Stimulated activated CD4-positive, alpha-beta T cell treated with anti-CD3 and anti-CD28 coated beads, Interleukin-4, amount 100 ng/mL, for 1 hour (primary cell): Measurements from ENCODE around the gene PLGRKT.
"Not testable (repeated sequence)": the region's sequence is repeated elsewhere in the genome, so short reads cannot be mapped to it uniquely, and the experiment has no call there.

Source experiments
- DNase-seq: peaks from one replicate; pipeline ENCODE4 v3.0.0-alpha.2; 2020

The PLGRKT gene

DNA sequence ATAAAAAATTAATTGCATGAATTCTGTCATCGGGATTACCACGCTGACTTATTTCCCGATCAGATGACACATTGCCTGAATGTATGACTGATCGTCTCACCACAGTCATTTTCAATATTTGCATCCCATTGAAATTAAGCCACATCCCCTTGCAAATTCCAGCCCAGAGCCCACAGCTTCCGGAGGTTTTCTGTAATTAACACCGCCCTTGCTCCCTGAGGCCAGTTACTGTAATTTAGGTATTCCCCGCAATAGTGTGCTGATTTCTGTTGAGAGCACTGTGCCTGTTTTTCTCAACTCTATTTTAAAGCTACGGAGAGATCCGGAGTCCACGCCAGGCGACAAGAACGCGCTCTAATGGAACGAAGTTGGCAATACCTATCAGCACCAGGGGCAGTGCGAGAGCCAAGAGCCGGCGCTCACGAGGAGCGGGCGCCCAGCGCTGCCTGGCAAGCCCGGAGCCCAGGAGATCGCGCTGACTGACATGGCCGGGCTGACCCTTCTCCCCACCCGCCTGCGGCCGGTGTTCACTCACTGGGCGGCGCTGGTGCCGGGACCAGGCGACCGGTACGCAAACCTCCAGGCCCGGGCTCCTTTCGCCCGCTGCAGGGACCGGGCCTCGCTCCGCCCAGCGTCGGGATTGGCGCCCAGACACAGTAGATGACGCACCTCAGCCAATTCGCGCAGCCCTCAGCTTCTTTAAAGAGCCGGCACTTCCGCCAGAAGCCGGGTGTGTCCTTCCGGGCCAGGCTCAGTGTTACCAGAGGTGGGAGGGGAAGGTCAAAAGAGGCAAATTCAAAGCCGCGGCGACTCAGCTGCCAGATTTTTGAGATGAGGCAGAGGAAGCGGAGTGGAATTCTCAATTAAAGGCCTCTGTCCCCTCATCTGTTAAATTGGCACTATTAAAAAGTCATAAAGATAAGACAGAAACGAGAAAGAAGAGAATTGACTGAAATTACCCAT, at the start of gene PLGRKT:
TSS of gene PLGRKT (minus strand) at position 672 of the 963 bp plus-strand sequence. CDS start 5,948 bp downstream, outside the sequence.
- DNase-seq: peak; percentile 86

- no peak for DNase-seq
Observed at GRCh38 chr9:5486988-5487387, 49.3 kb upstream of the PLGRKT start.

- no peak for DNase-seq
Observed at GRCh38 chr9:5485378-5486085, 47.8 kb upstream of the PLGRKT start.

DNA sequence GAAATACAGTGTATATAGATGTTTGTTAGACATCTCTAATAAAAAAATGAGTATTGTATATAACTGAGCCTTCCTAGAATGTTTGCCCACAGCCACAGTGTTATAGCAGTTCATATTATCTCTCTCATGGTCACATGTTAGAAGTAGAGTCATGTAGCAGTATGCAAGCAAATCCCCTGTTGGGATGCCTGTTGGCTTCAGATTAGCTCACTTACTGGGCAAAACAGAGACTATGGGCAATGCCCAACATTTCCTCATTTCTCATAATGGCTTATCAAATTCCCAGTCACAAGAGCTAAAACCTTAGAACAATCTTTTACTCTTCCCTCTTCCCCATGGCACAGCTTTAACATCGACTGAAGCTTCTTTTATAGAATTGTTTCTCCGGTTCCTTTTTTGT, 45.6 kb upstream of the PLGRKT start:
- no peak for DNase-seq

DNA sequence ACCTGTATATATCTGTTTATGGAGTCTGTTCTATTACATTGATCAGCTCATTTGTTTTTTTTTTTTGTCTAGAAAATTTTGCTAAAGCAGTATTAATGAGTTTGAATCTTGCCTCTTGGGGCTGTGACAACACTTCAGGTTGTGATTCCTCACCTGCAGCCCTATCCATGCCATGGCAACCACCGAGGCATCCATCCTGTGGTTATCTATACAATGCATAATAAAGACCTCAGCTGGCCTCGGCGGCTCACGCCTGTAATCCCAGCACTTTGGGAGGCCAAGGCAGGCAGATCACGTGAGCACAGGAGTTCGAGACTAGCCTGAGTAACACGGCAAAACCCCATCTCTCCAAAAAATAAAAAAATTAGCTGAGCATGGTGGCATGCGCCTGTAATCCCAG, 44.5 kb upstream of the PLGRKT start:
- DNase-seq: no peak

GRCh38 chr9:5481322-5482040, 43.8 kb upstream of the PLGRKT start:
- no peak for DNase-seq

DNA sequence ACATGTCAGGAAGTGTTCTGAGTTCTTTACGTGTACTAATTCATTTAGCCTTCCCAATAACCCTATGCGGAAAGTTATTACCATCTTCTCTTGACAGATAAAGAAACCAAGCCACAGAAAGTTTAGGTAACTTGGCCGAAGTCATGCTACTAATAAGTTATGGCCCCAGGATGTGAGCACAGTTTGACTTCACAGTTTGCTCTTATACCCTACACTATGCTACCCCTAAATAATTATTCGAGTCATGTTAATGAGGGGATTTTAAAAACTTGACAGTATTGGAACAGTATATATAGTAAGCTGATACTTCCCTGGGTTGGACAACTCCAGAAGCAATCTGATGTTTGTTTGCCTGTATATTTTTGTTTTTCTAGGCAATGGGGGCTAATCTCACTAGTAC, 43.2 kb upstream of the PLGRKT start:
- no peak for DNase-seq

DNA sequence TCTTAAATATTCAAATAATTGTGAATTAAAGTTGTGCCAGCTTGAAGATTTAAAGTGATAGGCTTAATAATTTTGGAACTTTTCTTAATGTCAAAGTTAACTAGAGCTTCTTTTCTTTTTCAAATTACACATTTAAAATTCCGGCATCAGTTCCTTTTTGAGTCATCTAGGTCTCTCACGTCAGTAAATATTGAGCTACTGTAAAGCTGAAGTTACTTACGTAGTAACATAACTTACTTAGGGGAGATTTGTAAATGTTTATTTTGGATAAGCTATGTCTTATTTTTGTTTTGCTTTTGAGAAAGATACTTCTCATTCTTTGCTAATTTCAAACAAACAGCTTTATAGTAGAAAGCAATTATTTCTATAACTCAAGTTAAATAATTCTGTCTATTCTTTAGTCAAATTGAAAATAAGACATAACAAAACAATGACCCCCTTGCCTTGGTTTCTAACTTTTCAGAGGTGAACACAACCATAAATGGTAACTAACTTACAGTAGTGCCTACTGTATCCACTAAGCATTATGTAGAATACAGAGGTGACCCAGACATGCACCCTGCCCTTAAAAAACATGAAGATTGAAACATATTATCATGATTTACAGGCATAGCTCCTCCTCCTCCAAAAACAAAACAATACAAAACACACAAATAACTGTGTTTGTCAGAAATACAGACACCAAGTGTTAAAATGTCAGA, 42.4 kb upstream of the PLGRKT start:
- DNase-seq: no peak

DNA sequence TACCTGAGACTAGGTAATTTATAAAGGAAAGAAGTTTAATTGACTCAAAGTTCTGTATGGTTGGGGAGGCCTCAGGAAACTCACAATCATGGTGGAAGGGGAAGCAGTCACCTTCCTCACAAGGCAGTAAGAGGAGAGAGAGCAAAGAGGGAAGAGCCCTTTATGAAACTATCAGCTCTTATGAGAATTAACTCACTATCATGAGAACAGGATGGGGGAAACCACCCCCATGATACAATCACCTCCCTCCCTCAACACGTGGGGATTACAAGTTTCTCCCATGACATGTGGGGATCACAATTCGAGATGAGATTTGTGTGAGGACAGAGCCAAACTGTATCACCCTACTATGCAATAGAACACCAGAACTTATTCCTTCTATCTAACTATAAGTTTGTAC, 40.5 kb upstream of the PLGRKT start:
- DNase-seq: no peak

GRCh38 chr9:5475611-5476010, 37.9 kb upstream of the PLGRKT start:
- DNase-seq: not testable (repeated sequence)

- DNase-seq: no peak
Observed at GRCh38 chr9:5470816-5471215, 33.1 kb upstream of the PLGRKT start.

DNA sequence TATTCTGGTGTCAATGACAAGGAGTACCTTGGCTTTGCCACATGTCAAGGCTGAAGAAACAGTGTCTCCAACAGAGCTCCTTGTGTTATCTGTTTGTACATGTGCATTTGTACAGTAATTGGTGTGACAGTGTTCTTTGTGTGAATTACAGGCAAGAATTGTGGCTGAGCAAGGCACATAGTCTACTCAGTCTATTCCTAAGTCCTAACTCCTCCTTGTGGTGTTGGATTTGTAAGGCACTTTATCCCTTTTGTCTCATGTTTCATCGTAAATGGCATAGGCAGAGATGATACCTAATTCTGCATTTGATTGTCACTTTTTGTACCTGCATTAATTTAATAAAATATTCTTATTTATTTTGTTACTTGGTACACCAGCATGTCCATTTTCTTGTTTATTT, 32.4 kb upstream of the PLGRKT start:
- no peak for DNase-seq

GRCh38 chr9:5468850-5469249, 31.1 kb upstream of the PLGRKT start:
- DNase-seq: no peak

DNA sequence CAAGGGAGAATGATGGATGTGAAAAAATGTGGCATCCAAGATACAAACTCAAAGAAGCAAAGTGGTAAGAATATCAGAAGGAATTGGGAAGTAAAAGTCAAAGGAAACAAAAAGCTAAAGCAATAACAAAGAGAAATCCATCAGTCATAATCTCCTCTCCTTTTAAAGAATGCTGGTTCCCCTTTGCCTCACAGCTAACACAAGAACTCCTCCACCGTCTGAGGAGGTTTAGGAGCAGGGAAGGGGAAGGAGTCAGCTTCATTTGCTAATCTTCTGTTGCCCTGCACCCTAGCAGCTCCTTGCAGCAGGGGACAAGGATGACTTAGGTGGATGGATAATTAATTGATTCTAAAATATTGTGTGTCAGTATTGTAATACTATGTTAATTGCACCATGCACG, 29.0 kb upstream of the PLGRKT start:
- DNase-seq: no peak

DNA sequence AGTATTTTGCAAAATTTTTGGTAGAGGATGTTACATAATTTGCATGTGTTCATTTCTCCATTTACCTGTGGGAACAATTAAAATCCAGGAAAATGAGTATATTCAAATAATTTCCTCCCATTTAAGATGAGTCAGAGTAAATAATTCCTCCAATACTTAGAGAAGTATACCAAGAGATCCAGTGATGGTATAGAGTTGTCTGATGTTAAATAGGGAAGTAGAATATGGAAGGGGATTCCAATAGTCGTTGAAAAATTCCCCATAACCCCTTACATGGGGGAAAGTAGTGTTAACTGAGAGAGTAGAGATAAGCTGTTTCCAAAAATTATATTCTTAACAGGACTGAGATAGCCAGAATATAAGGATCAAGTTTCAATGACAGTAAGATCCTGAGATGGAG, 28.3 kb upstream of the PLGRKT start:
- no peak for DNase-seq

GRCh38 chr9:5464831-5465330, 27.2 kb upstream of the PLGRKT start:
- not testable (repeated sequence) for DNase-seq

- DNase-seq: no peak
Observed at GRCh38 chr9:5460157-5460556, 22.4 kb upstream of the PLGRKT start.

DNA sequence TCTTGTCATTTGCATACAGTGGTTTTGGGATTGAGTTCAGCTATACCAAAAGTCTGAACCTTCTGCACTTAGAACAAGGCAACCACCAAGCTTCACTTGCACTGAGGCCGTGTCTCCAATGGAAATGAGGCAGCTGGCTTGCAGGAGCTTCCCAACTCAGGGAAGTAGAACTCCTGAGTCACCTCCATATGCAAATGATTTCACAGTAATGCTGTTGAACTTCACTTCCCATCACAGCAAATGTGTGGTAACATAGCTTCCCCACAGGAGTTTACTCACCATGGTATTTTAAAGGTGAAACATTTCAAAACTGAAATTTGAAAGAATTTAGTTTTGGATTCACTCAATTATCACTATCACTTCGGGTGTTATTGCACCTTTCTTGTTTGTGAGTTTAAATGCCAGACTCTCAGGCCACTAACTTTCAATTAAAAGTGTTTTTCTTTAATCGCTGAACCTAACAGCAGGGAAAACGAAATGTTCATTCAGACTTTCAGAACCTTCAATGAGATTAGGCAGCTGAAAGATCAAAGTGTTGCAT, 21.6 kb upstream of the PLGRKT start:
- DNase-seq: no peak

DNA sequence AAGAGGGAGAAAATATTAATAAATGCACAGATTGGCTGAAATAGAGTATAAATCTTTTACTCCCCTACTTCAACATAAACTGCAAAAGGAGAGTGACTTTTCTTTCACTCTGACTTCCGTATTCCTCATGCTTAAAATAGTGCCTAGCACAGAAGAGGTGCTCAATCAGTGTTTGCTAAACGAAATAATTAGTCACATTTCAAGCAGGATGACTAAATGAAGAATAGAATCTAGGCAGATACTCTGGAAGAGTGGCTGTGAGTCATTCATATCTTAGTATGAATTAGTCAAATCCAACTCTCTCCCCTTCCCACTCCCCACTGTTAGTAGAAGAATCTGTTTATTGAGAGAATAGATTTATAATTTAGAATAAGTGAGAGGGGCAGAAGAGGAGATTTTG, 17.5 kb upstream of the PLGRKT start:
- no peak for DNase-seq

DNA sequence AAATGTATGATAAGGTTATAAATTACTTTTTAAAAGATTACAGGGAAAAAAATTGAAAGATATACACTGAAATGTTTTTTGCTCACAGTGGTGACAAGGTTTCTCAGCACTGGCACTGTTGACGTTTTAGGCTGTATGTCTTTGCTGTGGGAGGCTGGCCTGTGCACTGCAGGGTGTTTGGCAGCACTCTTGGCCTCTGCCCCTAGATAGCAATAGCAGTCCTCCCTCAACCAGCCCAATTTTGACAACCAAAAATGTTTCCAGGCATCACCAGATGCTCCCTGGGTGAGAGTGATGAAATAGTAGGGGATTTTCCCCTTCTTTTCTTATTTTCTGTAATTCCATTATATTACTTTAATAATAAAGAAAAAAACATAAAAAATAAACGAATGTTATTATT, 15.9 kb upstream of the PLGRKT start:
- DNase-seq: no peak

- no peak for DNase-seq
Observed at GRCh38 chr9:5453004-5453403, 15.3 kb upstream of the PLGRKT start.

GRCh38 chr9:5452286-5452609, 14.5 kb upstream of the PLGRKT start:
- no peak for DNase-seq
